CD4-positive, CD25-positive, alpha-beta regulatory T cell (primary cell): ENCODE data around the gene SMIM10L2A. TPM values are rescaled to one million over a fixed set of nuclear protein-coding genes. Genes with fewer than 3 reads are reported as not detected.

Experiments
- ATAC-seq, 2 donors: fragments of 150-1000 bp; cut with Tn5 transposase; one replicate each; pipeline ENCODE4 v1.10.0; 2021; ENCODE audit warnings: low read depth in 2 of 2, moderate number of reproducible peaks in 2 of 2, moderate library complexity in 1 of 2
- DNase-seq, 3 donors: peaks; one replicate each; pipeline versions ENCODE4 v3.0.0 to v3.0.0-alpha.2; 2012 to 2022; ENCODE audit warnings: mixed read lengths in 1 of 3
- H3K27ac ChIP-seq: one replicate; pipeline ENCODE4 v1.7.0; 2013; ENCODE audit warnings: mild to moderate bottlenecking, low read length; ENCODE audit not compliant: insufficient read depth, poor library complexity, severe bottlenecking
- H3K27me3 ChIP-seq: one replicate; pipeline ENCODE4 v1.7.0; 2013; ENCODE audit warnings: low read length; ENCODE audit not compliant: control insufficient read depth, insufficient read depth
- H3K36me3 ChIP-seq: one replicate; pipeline ENCODE4 v1.7.0; 2013; ENCODE audit warnings: mild to moderate bottlenecking, low read length, moderate library complexity; ENCODE audit not compliant: control insufficient read depth, insufficient read depth
- H3K4me1 ChIP-seq: 2 replicates; pipeline ENCODE4 v1.7.0; 2013; ENCODE audit warnings: mild to moderate bottlenecking, low read length; ENCODE audit not compliant: insufficient read depth, control insufficient read depth, poor library complexity, severe bottlenecking
- H3K4me3 ChIP-seq: one replicate; pipeline ENCODE4 v1.7.0; 2013; ENCODE audit warnings: low read depth, mild to moderate bottlenecking, low read length, moderate library complexity
- H3K9me3 ChIP-seq, 2 experiments: 1 replicate in 1 of 2; 2 replicates in 1 of 2; pipeline ENCODE4 v1.7.0; 2013; ENCODE audit warnings: low read length in 2 of 2, mild to moderate bottlenecking in 1 of 2, moderate library complexity in 1 of 2; ENCODE audit not compliant: control insufficient read depth in 2 of 2
- H3K27ac Mint-ChIP-seq, 3 donors: one replicate each; pipeline ENCODE4 v1.8.0; 2020 to 2022; ENCODE audit warnings: mild to moderate bottlenecking in 3 of 3, mixed read lengths in 3 of 3, moderate library complexity in 2 of 3
- H3K27me3 Mint-ChIP-seq: one replicate; pipeline ENCODE4 v1.8.0; 2022; ENCODE audit warnings: mild to moderate bottlenecking, mixed read lengths
- H3K36me3 Mint-ChIP-seq: one replicate; pipeline ENCODE4 v1.8.0; 2020; ENCODE audit warnings: mixed read lengths
- H3K4me1 Mint-ChIP-seq, 4 donors: one replicate each; pipeline ENCODE4 v1.8.0; 2020 to 2022; ENCODE audit warnings: mixed read lengths in 4 of 4, mild to moderate bottlenecking in 1 of 4
- H3K4me3 Mint-ChIP-seq, 4 donors: one replicate each; pipeline ENCODE4 v1.8.0; 2020 to 2022; ENCODE audit warnings: mild to moderate bottlenecking in 4 of 4, mixed read lengths in 4 of 4, moderate library complexity in 3 of 4
- H3K9me3 Mint-ChIP-seq, 7 donors: one replicate each; pipeline ENCODE4 v1.8.0; 2020 to 2022; ENCODE audit warnings: mixed read lengths in 7 of 7, mild to moderate bottlenecking in 3 of 7, moderate library complexity in 2 of 7
- polyA plus RNA-seq, 4 donors: library from polyadenylated mRNA; unstranded; fragments of 300-500 nt; fragmentation: Illumina TruSeq; gene quantifications; one replicate each; pipeline ENCODE4 v1.2.3, GENCODE V29; 2021
- total RNA-seq: library from RNA; stranded (reverse); gene quantifications from one replicate; pipeline ENCODE4 v1.2.3, GENCODE V29; 2022

The SMIM10L2A gene
- total RNA-seq (0.42 TPM), polyA plus RNA-seq (under 1 TPM; 0.05 to 0.39 (median 0.33) TPM)

- Mint-ChIP-seq H3K27me3 (peaks cover 14% of the 10 kb centered on the region), H3K4me1 (peaks cover 0 to 13% (median 4%) of the 10 kb centered on the region in 4 donors), H3K9me3 (peaks cover 0 to 1% (median 0%) of the 10 kb centered on the region in 7 donors), H3K27ac (peak within 1 kb of the TSS; percentile 20 to 67 (median 66)), H3K36me3 (no peaks in the 10 kb centered on the region), H3K4me3 (peak within 1 kb of the TSS; percentile 38 to 84 (median 79))
- peaks cover 8% of the 10 kb centered on the region for H3K4me1 ChIP-seq
- H3K27ac ChIP-seq, result no peak within 1 kb of the TSS
- H3K27me3 ChIP-seq, result no peaks in the 10 kb centered on the region
- no peaks in the 10 kb centered on the region for H3K36me3 ChIP-seq
- ATAC-seq, result peak; percentile 61
- DNase-seq, result peak in 1 of 3 donors; percentile 17
- peak within 1 kb of the TSS; percentile 44 for H3K4me3 ChIP-seq
- no peaks in the 10 kb centered on the region for H3K9me3 ChIP-seq
Measured at GRCh38 chrX:135421932-135422809, at the start of gene SMIM10L2A. SMIM10L2A (plus strand) TSS chrX:135421944; CDS start chrX:135422132, 188 bp downstream.

GRCh38 chrX:135373357-135373756, 48.4 kb upstream of the SMIM10L2A start:
- Mint-ChIP-seq H3K27ac (no peak overlapping the region), H3K4me3 (no peak overlapping the region), H3K27me3 (no peaks in the 10 kb centered on the region), H3K9me3 (peaks cover 0 to 7% (median 0%) of the 10 kb centered on the region in 7 donors), H3K36me3 (no peaks in the 10 kb centered on the region), H3K4me1 (peaks cover 0 to 23% (median 4%) of the 10 kb centered on the region in 4 donors)
- H3K4me3 ChIP-seq, result no peak overlapping the region
- ATAC-seq, result no peak
- no peak for DNase-seq
- H3K9me3 ChIP-seq, result peaks cover 2% of the 10 kb centered on the region in 2 experiments
- no peaks in the 10 kb centered on the region for H3K36me3 ChIP-seq
- no peak overlapping the region for H3K27ac ChIP-seq
- no peaks in the 10 kb centered on the region for H3K4me1 ChIP-seq
- no peaks in the 10 kb centered on the region for H3K27me3 ChIP-seq

GRCh38 chrX:135382260-135382659, 39.5 kb upstream of the SMIM10L2A start:
- Mint-ChIP-seq H3K27ac (peak overlapping the region in 2 of 3 donors; percentile 20 to 80), H3K9me3 (peaks cover 0 to 1% (median 0%) of the 10 kb centered on the region in 7 donors), H3K4me3 (peak overlapping the region in 1 of 4 donors; percentile 31), H3K4me1 (peaks cover 19 to 41% (median 36%) of the 10 kb centered on the region in 4 donors), H3K27me3 (no peaks in the 10 kb centered on the region), H3K36me3 (no peaks in the 10 kb centered on the region)
- ATAC-seq, result no peak
- H3K4me3 ChIP-seq, result no peak overlapping the region
- no peaks in the 10 kb centered on the region for H3K36me3 ChIP-seq
- peak in 1 of 3 donors; percentile 30 for DNase-seq
- H3K4me1 ChIP-seq, result peaks cover 37% of the 10 kb centered on the region
- H3K9me3 ChIP-seq, result no peaks in the 10 kb centered on the region
- no peaks in the 10 kb centered on the region for H3K27me3 ChIP-seq
- no peak overlapping the region for H3K27ac ChIP-seq

GRCh38 chrX:135383249-135383648, 38.5 kb upstream of the SMIM10L2A start:
- no peak for ATAC-seq
- Mint-ChIP-seq H3K27me3 (no peaks in the 10 kb centered on the region), H3K4me3 (peak overlapping the region; percentile 27 to 62 (median 46)), H3K9me3 (peaks cover 0 to 1% (median 0%) of the 10 kb centered on the region in 7 donors), H3K27ac (peak overlapping the region; percentile 20 to 80 (median 34)), H3K4me1 (peaks cover 19 to 40% (median 36%) of the 10 kb centered on the region in 4 donors), H3K36me3 (no peaks in the 10 kb centered on the region)
- Histone ChIP-seq H3K27ac (no peak overlapping the region), H3K9me3 (no peaks in the 10 kb centered on the region), H3K4me3 (peak overlapping the region; percentile 68), H3K4me1 (peaks cover 37% of the 10 kb centered on the region), H3K36me3 (no peaks in the 10 kb centered on the region), H3K27me3 (no peaks in the 10 kb centered on the region)
- peak in 1 of 3 donors; percentile 28 for DNase-seq

GRCh38 chrX:135384161-135384836, 37.4 kb upstream of the SMIM10L2A start:
- no peaks in the 10 kb centered on the region for H3K36me3 ChIP-seq
- H3K4me1 ChIP-seq, result peaks cover 37% of the 10 kb centered on the region
- H3K4me3 ChIP-seq, result peak overlapping the region; percentile 68
- no peaks in the 10 kb centered on the region for H3K9me3 ChIP-seq
- H3K36me3 Mint-ChIP-seq, result no peaks in the 10 kb centered on the region
- peak overlapping the region; percentile 55 for H3K27ac ChIP-seq
- DNase-seq (peak; percentile 32 to 85 (median 73)), ATAC-seq (peak; percentile 98 to 99)
- H3K4me1 Mint-ChIP-seq, result peaks cover 19 to 40% (median 34%) of the 10 kb centered on the region in 4 donors
- H3K27me3 ChIP-seq, result no peaks in the 10 kb centered on the region
- peaks cover 0 to 1% (median 0%) of the 10 kb centered on the region in 7 donors for H3K9me3 Mint-ChIP-seq
- H3K27me3 Mint-ChIP-seq, result no peaks in the 10 kb centered on the region
- peak overlapping the region; percentile 37 to 92 (median 50) for H3K4me3 Mint-ChIP-seq
- peak overlapping the region; percentile 34 to 84 (median 80) for H3K27ac Mint-ChIP-seq

GRCh38 chrX:135388841-135389240, 32.9 kb upstream of the SMIM10L2A start:
- Mint-ChIP-seq H3K27me3 (no peaks in the 10 kb centered on the region), H3K9me3 (peaks cover 0 to 2% (median 0%) of the 10 kb centered on the region in 7 donors), H3K36me3 (no peaks in the 10 kb centered on the region), H3K27ac (no peak overlapping the region), H3K4me3 (no peak overlapping the region), H3K4me1 (peaks cover 6 to 14% (median 8%) of the 10 kb centered on the region in 4 donors)
- ATAC-seq (no peak), DNase-seq (no peak)
- Histone ChIP-seq H3K27me3 (no peaks in the 10 kb centered on the region), H3K4me1 (peaks cover 17% of the 10 kb centered on the region), H3K9me3 (no peaks in the 10 kb centered on the region), H3K4me3 (no peak overlapping the region), H3K27ac (no peak overlapping the region), H3K36me3 (no peaks in the 10 kb centered on the region)

GRCh38 chrX:135389243-135389642, 32.5 kb upstream of the SMIM10L2A start:
- Mint-ChIP-seq H3K4me3 (no peak overlapping the region), H3K27ac (no peak overlapping the region), H3K27me3 (no peaks in the 10 kb centered on the region), H3K36me3 (no peaks in the 10 kb centered on the region), H3K4me1 (peaks cover 2 to 10% (median 4%) of the 10 kb centered on the region in 4 donors), H3K9me3 (peaks cover 0 to 2% (median 0%) of the 10 kb centered on the region in 7 donors)
- DNase-seq, result no peak
- Histone ChIP-seq H3K4me1 (peaks cover 14% of the 10 kb centered on the region), H3K27ac (no peak overlapping the region), H3K9me3 (no peaks in the 10 kb centered on the region), H3K27me3 (no peaks in the 10 kb centered on the region), H3K36me3 (no peaks in the 10 kb centered on the region), H3K4me3 (no peak overlapping the region)
- ATAC-seq, result no peak
